ENCODE results near the gene MYLK.

DNA sequence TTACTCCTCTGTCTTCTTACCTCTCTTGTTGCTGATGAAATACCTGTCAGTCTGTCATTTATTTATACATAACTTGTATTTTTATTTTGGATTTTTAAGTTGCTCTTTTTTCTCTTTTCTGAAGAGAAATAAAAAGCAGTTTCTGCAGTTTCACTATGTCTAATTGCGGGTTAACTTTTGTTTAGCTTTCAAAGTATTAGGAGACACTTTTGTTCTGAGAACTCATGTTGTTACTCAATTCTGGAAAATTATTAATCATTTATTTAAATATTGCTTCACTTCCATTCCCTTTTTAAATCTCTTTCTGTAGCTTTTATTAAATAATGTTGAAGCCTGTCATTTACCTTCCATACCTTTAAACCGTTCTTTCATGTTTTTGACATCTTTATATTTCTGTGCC, 29.2 kb downstream of the MYLK start:
- TF ChIP-seq, protein P1, sequence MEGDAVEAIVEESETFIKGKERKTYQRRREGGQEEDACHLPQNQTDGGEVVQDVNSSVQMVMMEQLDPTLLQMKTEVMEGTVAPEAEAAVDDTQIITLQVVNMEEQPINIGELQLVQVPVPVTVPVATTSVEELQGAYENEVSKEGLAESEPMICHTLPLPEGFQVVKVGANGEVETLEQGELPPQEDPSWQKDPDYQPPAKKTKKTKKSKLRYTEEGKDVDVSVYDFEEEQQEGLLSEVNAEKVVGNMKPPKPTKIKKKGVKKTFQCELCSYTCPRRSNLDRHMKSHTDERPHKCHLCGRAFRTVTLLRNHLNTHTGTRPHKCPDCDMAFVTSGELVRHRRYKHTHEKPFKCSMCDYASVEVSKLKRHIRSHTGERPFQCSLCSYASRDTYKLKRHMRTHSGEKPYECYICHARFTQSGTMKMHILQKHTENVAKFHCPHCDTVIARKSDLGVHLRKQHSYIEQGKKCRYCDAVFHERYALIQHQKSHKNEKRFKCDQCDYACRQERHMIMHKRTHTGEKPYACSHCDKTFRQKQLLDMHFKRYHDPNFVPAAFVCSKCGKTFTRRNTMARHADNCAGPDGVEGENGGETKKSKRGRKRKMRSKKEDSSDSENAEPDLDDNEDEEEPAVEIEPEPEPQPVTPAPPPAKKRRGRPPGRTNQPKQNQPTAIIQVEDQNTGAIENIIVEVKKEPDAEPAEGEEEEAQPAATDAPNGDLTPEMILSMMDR (IDR thresholded peaks at IDR 0.05): no peak
- TF ChIP-seq POLR2A (IDR thresholded peaks at IDR 0.05): no peak

All from lower leg skin (tissue), 3 donors.